GM15510 (cell line): ENCODE measurements around the gene GABRG3.

Experiments used
- POLR2A ChIP-seq: IDR thresholded peaks from 3 replicates; pipeline ENCODE4 v1.6.1; 2011; ENCODE audit warnings: borderline replicate concordance; ENCODE audit not compliant: insufficient read length; ENCODE audit errors: extremely low read depth

Gene GABRG3

GRCh38 chr15:27101982-27102381 is 131.0 kb downstream of the GABRG3 start:
- TF ChIP-seq POLR2A: no peak

- no peak for TF ChIP-seq POLR2A
These were observed 140.3 kb downstream of the GABRG3 start for GRCh38 chr15:27111323-27111722.

- no peak for TF ChIP-seq POLR2A
These were observed 143.5 kb downstream of the GABRG3 start for GRCh38 chr15:27114473-27114872.

GRCh38 chr15:27119695-27120266 is 148.8 kb downstream of the GABRG3 start:
- no peak for TF ChIP-seq POLR2A

- no peak for TF ChIP-seq POLR2A
These were observed 150.7 kb downstream of the GABRG3 start for GRCh38 chr15:27121672-27122071.

- no peak for TF ChIP-seq POLR2A
These were observed 152.3 kb downstream of the GABRG3 start for GRCh38 chr15:27123291-27123690.

GRCh38 chr15:27123808-27124207 is 152.8 kb downstream of the GABRG3 start:
- TF ChIP-seq POLR2A: no peak

GRCh38 chr15:27124287-27124871 is 153.4 kb downstream of the GABRG3 start:
- TF ChIP-seq POLR2A: no peak

- TF ChIP-seq POLR2A: no peak
These were observed 154.2 kb downstream of the GABRG3 start for GRCh38 chr15:27125185-27125584.

GRCh38 chr15:27126449-27126848 is 155.5 kb downstream of the GABRG3 start:
- TF ChIP-seq POLR2A: no peak

GRCh38 chr15:27127815-27128570 is 157.0 kb downstream of the GABRG3 start:
- no peak for TF ChIP-seq POLR2A

- no peak for TF ChIP-seq POLR2A
These were observed 162.3 kb downstream of the GABRG3 start for GRCh38 chr15:27133249-27133648.

GRCh38 chr15:27134481-27134880 is 163.5 kb downstream of the GABRG3 start:
- no peak for TF ChIP-seq POLR2A

- no peak for TF ChIP-seq POLR2A
These were observed 164.2 kb downstream of the GABRG3 start for GRCh38 chr15:27135151-27135550.

- TF ChIP-seq POLR2A: no peak
These were observed 166.1 kb downstream of the GABRG3 start for GRCh38 chr15:27137127-27137526.

GRCh38 chr15:27165590-27165989 is 194.6 kb downstream of the GABRG3 start:
- TF ChIP-seq POLR2A: no peak
